WTC11 (cell line): ENCODE data around the gene RBCK1. TPM values are rescaled to one million over a fixed set of nuclear protein-coding genes. Genes with fewer than 3 reads are reported as not detected.
A peak's percentile ranks its signal among the peaks of the same experiment; 100 is the strongest.
"Not testable (repeated sequence)": the region's sequence is repeated elsewhere in the genome, so short reads cannot be mapped to it uniquely, and the experiment has no call there.

ENCODE experiments used
- ATAC-seq: fragments of 200-7000 bp; cut with Tn5 transposase; 2 replicates; pipeline ENCODE4 v1.10.0; 2021; ENCODE audit warnings: mild to moderate bottlenecking, moderate library complexity
- CTCF ChIA-PET: fragments of 300-600 bp; sonication (Branson Sonifier 250); formaldehyde crosslinking; loops from one replicate; lab custom pipeline; 2021; ENCODE audit warnings: antibody characterized with exemption; lab: Charles Lee
- POLR2A ChIA-PET: fragments of 350-600 bp; sonication (Branson Sonifier 250); formaldehyde crosslinking; loops from one replicate; lab custom pipeline; 2021; ENCODE audit warnings: antibody characterized with exemption; lab: Charles Lee
- DNase-seq: peaks from one replicate; pipeline ENCODE4 v3.0.0; 2021; ENCODE audit warnings: low spot score
- H3K27ac Mint-ChIP-seq: 2 replicates; pipeline ENCODE4 v1.8.0; 2021; ENCODE audit warnings: mixed read lengths
- H3K27me3 Mint-ChIP-seq: 2 replicates; pipeline ENCODE4 v1.8.0; 2021; ENCODE audit warnings: low read depth, mild to moderate bottlenecking, moderate library complexity, mixed read lengths
- H3K36me3 Mint-ChIP-seq: 2 replicates; pipeline ENCODE4 v1.8.0; 2021; ENCODE audit warnings: mixed read lengths
- H3K4me1 Mint-ChIP-seq: 2 replicates; pipeline ENCODE4 v1.8.0; 2022; ENCODE audit warnings: mixed read lengths
- H3K4me3 Mint-ChIP-seq: 2 replicates; pipeline ENCODE4 v1.8.0; 2021; ENCODE audit warnings: mild to moderate bottlenecking, moderate library complexity, mixed read lengths
- H3K9me3 Mint-ChIP-seq: 2 replicates; pipeline ENCODE4 v1.8.0; 2021; ENCODE audit warnings: mixed read lengths
- CDX4 ChIP-seq: fragments of 250-450 bp; sonication (Bioruptor Pico); IDR thresholded peaks from 2 replicates; pipeline ENCODE4 v1.9.0; 2021; ENCODE audit warnings: moderate library complexity, mild to moderate bottlenecking, inconsistent platforms, borderline replicate concordance
- GABPB1 ChIP-seq: sonication (generic); formaldehyde crosslinking; IDR thresholded peaks from 2 replicates; pipeline ENCODE4 v1.8.1; 2023; ENCODE audit warnings: mild to moderate bottlenecking, missing genetic modification reagents
- GRHL2 ChIP-seq: fragments of 250-450 bp; sonication (Bioruptor Pico); IDR thresholded peaks from 2 replicates; pipeline ENCODE4 v1.8.0; 2022; ENCODE audit warnings: mild to moderate bottlenecking, moderate library complexity; ENCODE audit not compliant: insufficient replicate concordance, severe bottlenecking
- IRF2 ChIP-seq: sonication (generic); formaldehyde crosslinking; IDR thresholded peaks from 2 replicates; pipeline ENCODE4 v1.8.0; 2022; ENCODE audit warnings: low read depth, missing genetic modification reagents, borderline replicate concordance
- JUN ChIP-seq: sonication (generic); formaldehyde crosslinking; IDR thresholded peaks from 2 replicates; pipeline ENCODE4 v1.8.0; 2023; ENCODE audit warnings: mild to moderate bottlenecking, missing genetic modification reagents
- PREB ChIP-seq: sonication (generic); formaldehyde crosslinking; IDR thresholded peaks from 2 replicates; pipeline ENCODE4 v1.8.1; 2022; ENCODE audit warnings: mild to moderate bottlenecking, missing genetic modification reagents, moderate library complexity, borderline replicate concordance
- RELA ChIP-seq: sonication (generic); formaldehyde crosslinking; IDR thresholded peaks from 2 replicates; pipeline ENCODE4 v1.8.1; 2022; ENCODE audit warnings: missing genetic modification reagents, mild to moderate bottlenecking, borderline replicate concordance
- ZNF138 ChIP-seq: sonication (generic); formaldehyde crosslinking; conservative IDR thresholded peaks from 2 replicates; pipeline ENCODE4 v1.8.1; 2022; ENCODE audit warnings: mild to moderate bottlenecking, moderate library complexity, missing genetic modification reagents
- ZNF232 ChIP-seq: sonication (generic); formaldehyde crosslinking; IDR thresholded peaks from 2 replicates; pipeline ENCODE4 v1.8.0; 2022; ENCODE audit warnings: mild to moderate bottlenecking, missing genetic modification reagents
- ZNF396 ChIP-seq: fragments of 250-450 bp; sonication (Bioruptor Pico); IDR thresholded peaks from 2 replicates; pipeline ENCODE4 v1.8.0; 2021; ENCODE audit warnings: mild to moderate bottlenecking, moderate library complexity, borderline replicate concordance
- total RNA-seq: library from RNA; stranded (reverse); gene quantifications from 3 replicates; pipeline ENCODE4 v1.2.3, GENCODE V29; 2021
- TF ChIP-seq, protein P1 (sequence below): fragments of 200-600 bp; IDR thresholded peaks from 2 replicates; pipeline ENCODE4 v1.8.0; 2022; ENCODE audit warnings: antibody characterized with exemption
- TF ChIP-seq, protein P2 (sequence below): sonication (generic); formaldehyde crosslinking; IDR thresholded peaks from 2 replicates; pipeline ENCODE4 v1.8.1; 2023; ENCODE audit warnings: mild to moderate bottlenecking, missing genetic modification reagents

The RBCK1 gene
- total RNA-seq, 1 experiment from 2014 or later, result 75.2 TPM

DNA sequence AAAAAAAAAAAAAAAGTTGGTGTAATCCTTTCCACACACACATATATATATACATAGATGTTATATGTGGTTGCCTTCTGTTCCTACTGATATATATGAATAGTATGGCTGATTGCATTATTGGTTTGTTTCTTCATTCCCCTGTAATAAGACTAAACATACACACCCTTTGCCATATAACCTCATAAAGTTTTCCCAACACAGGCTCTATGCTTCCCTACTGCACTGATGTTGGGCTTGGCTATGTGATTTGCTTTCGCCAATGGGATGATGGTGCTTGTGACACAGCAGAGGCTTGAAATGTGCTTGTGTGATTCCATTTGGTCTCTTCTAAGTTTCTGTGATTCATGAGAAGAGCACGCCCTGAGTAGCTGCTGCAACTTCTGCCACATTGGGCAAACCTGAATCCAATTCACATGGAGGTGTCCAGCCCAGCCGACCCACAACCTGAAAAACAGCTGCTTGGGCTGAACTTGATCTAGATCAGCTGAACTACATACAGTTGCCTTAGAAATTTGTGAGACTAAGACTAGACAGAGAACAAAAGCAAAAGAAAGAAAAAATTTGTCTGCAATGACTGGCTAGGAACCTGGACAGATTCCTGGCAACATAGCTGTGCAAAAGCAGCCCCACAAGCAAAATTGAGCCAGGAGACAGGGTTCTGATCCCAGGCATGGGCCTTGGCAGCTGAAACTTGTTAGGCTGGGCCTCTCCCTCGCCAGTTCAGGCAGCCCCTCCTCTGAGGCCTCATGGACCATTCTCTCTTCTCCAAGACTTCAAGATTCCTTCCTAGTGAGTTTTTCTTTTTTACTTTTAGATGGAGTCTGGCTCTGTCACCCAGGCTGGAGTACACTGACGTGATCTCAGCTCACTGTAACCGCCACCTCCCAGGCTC is 67.6 kb downstream of the RBCK1 start (continued):
- no peak for TF ChIP-seq PREB
- TF ChIP-seq CDX4 (CRISPR knock-in tag), result no peak

GRCh38 chr20:476561-477249 is 68.6 kb downstream of the RBCK1 start:
- H3K27ac Mint-ChIP-seq, DNase-seq, POLR2A ChIA-PET, H3K4me3 Mint-ChIP-seq, ATAC-seq, H3K4me1 Mint-ChIP-seq: not testable (repeated sequence)
- Mint-ChIP-seq H3K9me3 (peaks cover 25% of the 10 kb centered on the region), H3K27me3 (peaks cover 12% of the 10 kb centered on the region), H3K36me3 (peaks cover 53% of the 10 kb centered on the region)
- 0 out of 2 replicates have a peak, but pooled peaks have one; percentile 29 for TF ChIP-seq GABPB1 (CRISPR knock-in tag)
- CTCF ChIA-PET, result interaction anchor here (1.1 to 1.7 kb wide), 4 partner anchors 45 to 168 kb away, joined by 3 to 4 read pairs (median 4); partner anchors contain the start of gene CSNK2A1

GRCh38 chr20:478010-478948 is 70.2 kb downstream of the RBCK1 start:
- CTCF ChIA-PET, result interaction anchor here (0.6 kb wide), 1 partner anchor 9 kb away, joined by 5 read pairs; no protein-coding TSS in a partner anchor
- H3K4me1 Mint-ChIP-seq, result no peaks in the 10 kb centered on the region
- H3K36me3 Mint-ChIP-seq, result peaks cover 54% of the 10 kb centered on the region

DNA sequence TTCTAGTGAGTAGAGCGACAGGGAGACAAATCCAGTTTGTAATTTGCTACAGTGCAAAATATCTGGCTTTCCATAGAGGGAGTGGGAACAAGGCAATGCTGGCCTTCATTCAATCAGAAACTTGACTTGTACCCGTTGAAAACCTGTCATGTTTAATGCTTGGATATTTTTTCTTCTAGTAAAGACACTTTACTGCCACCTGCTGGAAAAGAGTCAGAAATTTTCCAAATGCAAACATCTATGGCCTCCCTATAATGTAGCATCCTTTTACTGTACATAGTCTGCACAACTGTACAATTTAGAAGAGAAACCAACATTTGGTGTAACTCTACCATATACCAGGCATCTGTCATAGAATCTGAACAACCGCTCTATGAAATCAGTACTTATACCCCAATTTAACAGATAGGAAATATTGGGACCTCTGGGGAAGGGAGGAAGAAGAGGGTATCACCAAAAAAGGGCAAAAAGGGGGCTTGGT is 70.9 kb downstream of the RBCK1 start:
- Mint-ChIP-seq H3K4me3 (no peak overlapping the region), H3K27ac (no peak overlapping the region), H3K36me3 (peaks cover 56% of the 10 kb centered on the region), H3K9me3 (peaks cover 3% of the 10 kb centered on the region; the same call in 1 of the 2 replicates), H3K4me1 (no peaks in the 10 kb centered on the region), H3K27me3 (no peaks in the 10 kb centered on the region)
- ChIA-PET CTCF (no interaction called here), POLR2A (no interaction called here)
- DNase-seq (no peak), ATAC-seq (peak; percentile 49)
- TF ChIP-seq, protein P1, sequence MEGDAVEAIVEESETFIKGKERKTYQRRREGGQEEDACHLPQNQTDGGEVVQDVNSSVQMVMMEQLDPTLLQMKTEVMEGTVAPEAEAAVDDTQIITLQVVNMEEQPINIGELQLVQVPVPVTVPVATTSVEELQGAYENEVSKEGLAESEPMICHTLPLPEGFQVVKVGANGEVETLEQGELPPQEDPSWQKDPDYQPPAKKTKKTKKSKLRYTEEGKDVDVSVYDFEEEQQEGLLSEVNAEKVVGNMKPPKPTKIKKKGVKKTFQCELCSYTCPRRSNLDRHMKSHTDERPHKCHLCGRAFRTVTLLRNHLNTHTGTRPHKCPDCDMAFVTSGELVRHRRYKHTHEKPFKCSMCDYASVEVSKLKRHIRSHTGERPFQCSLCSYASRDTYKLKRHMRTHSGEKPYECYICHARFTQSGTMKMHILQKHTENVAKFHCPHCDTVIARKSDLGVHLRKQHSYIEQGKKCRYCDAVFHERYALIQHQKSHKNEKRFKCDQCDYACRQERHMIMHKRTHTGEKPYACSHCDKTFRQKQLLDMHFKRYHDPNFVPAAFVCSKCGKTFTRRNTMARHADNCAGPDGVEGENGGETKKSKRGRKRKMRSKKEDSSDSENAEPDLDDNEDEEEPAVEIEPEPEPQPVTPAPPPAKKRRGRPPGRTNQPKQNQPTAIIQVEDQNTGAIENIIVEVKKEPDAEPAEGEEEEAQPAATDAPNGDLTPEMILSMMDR, result peak; percentile 36
- TF ChIP-seq RELA (CRISPR knock-in tag) (no peak), GRHL2 (CRISPR knock-in tag) (no peak), PREB (no peak)

More at GRCh38 chr20:478010-478948, 70.2 kb downstream of the RBCK1 start:
- Mint-ChIP-seq H3K9me3 (peaks cover 9% of the 10 kb centered on the region), H3K27me3 (peaks cover 4% of the 10 kb centered on the region), H3K4me3 (no peak overlapping the region), H3K27ac (no peak overlapping the region)
- TF ChIP-seq ZNF232, result no peak
- TF ChIP-seq, protein P2, sequence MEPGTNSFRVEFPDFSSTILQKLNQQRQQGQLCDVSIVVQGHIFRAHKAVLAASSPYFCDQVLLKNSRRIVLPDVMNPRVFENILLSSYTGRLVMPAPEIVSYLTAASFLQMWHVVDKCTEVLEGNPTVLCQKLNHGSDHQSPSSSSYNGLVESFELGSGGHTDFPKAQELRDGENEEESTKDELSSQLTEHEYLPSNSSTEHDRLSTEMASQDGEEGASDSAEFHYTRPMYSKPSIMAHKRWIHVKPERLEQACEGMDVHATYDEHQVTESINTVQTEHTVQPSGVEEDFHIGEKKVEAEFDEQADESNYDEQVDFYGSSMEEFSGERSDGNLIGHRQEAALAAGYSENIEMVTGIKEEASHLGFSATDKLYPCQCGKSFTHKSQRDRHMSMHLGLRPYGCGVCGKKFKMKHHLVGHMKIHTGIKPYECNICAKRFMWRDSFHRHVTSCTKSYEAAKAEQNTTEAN (CRISPR knock-in tag), result no peak
- TF ChIP-seq JUN (CRISPR knock-in tag), result no peak
- TF ChIP-seq GABPB1 (CRISPR knock-in tag), result peak; percentile 57; the same call in 1 of the 2 replicates
- TF ChIP-seq ZNF396, result no peak
- no peak for TF ChIP-seq ZNF138 (CRISPR knock-in tag)
- no peak for TF ChIP-seq IRF2 (CRISPR knock-in tag)
- no peak for DNase-seq
- ATAC-seq, result no peak
- POLR2A ChIA-PET, result no interaction called here
